HCT116 (cell line): Measurements from ENCODE around the gene CACNA2D2. TPM values are rescaled to one million over a fixed set of nuclear protein-coding genes. Genes with fewer than 3 reads are reported as not detected.

ENCODE experiments used
- ATAC-seq: fragments of 200-7000 bp; cut with Tn5 transposase; 2 replicates; pipeline ENCODE4 v1.9.1; 2020; ENCODE audit warnings: mild to moderate bottlenecking, moderate library complexity
- BruUV-seq: library from RNA; stranded (reverse); fragments of 400-500 nt; replicated peaks from 2 replicates; lab custom pipeline; 2021; lab: Mats Ljungman, UMichigan
- CTCF ChIA-PET: fragments of 300-600 bp; sonication (Branson Sonifier 250); formaldehyde crosslinking; loops from one replicate; lab custom pipeline; 2021; ENCODE audit warnings: antibody characterized with exemption; lab: Charles Lee
- POLR2A ChIA-PET: fragments of 300-600, 350-600 bp; sonication (Branson Sonifier 250); formaldehyde crosslinking; loops from one replicate; lab custom pipeline; 2021; ENCODE audit warnings: antibody characterized with exemption; lab: Charles Lee
- RAD21 ChIA-PET, 2 experiments: fragments of 300-600 bp; sonication (Branson Sonifier 250); formaldehyde crosslinking; loops; one replicate each; lab custom pipeline; 2023; ENCODE audit warnings: low total read pairs in 2 of 2; ENCODE audit not compliant: uncharacterized antibody in 2 of 2, unreplicated experiment in 2 of 2, low non-redundant PET in 1 of 2; lab: Charles Lee
- DNase-seq: peaks from one replicate; pipeline ENCODE4 v3.0.0-alpha.2; 2010; ENCODE audit warnings: low read depth, low spot score
- H2AFZ ChIP-seq: fragments of 200-600 bp; shearing (Covaris generic), sonication (generic); 2 replicates; pipeline ENCODE4 v1.6.1; 2017; ENCODE audit warnings: low read depth, mixed run types, mixed read lengths, antibody characterized with exemption, low read length; ENCODE audit not compliant: poor library complexity, severe bottlenecking
- H3K27ac ChIP-seq: 2 replicates; pipeline ENCODE4 v1.5.1; 2012; ENCODE audit warnings: low read depth, low read length
- H3K27me3 ChIP-seq: fragments of 200-600 bp; sonication (generic); 2 replicates; pipeline ENCODE4 v1.6.1; 2016; ENCODE audit warnings: mixed run types, low read length, mixed read lengths; ENCODE audit not compliant: insufficient read depth
- H3K36me3 ChIP-seq, 2 experiments: fragments of 200-500 bp in 1 of 2; fragments of 200-600 bp in 1 of 2; sonication (Bioruptor generic) in 1 of 2; sonication (generic) in 1 of 2; 2 replicates each; pipeline versions ENCODE4 v1.5.1 to v1.6.1; 2014 to 2016; ENCODE audit warnings: low read length in 2 of 2, inconsistent platforms in 1 of 2, mixed read lengths in 1 of 2, mixed run types in 1 of 2; ENCODE audit not compliant: insufficient read depth in 2 of 2, control insufficient read depth in 1 of 2
- H3K4me1 ChIP-seq, 2 experiments: fragments of 200-600 bp in 1 of 2; sonication (generic) in 1 of 2; 2 replicates each; pipeline versions ENCODE4 v1.5.1 to v1.6.1; 2012 to 2017; ENCODE audit warnings: low read length in 2 of 2, inconsistent platforms in 1 of 2, mild to moderate bottlenecking in 1 of 2, mixed read lengths in 1 of 2, mixed run types in 1 of 2, moderate library complexity in 1 of 2; ENCODE audit not compliant: insufficient read depth in 2 of 2, control insufficient read depth in 1 of 2
- H3K4me2 ChIP-seq: fragments of 200-600 bp; sonication (generic); 2 replicates; pipeline ENCODE4 v1.6.1; 2017; ENCODE audit warnings: mixed run types, low read length, mixed read lengths
- H3K4me3 ChIP-seq, 2 experiments: fragments of 200-600 bp in 1 of 2; sonication (generic) in 1 of 2; replicated peaks in 1 of 2; 2 replicates each; pipeline ENCODE4 v1.5.1; 2011 to 2016; ENCODE audit warnings: low read length in 2 of 2, control low read depth in 1 of 2, low read depth in 1 of 2, mild to moderate bottlenecking in 1 of 2, mixed read lengths in 1 of 2, mixed run types in 1 of 2
- H3K79me2 ChIP-seq: fragments of 200-600 bp; sonication (generic); 2 replicates; pipeline ENCODE4 v1.6.1; 2017; ENCODE audit warnings: mild to moderate bottlenecking, mixed run types, low read length, moderate library complexity, mixed read lengths; ENCODE audit not compliant: insufficient read depth
- H3K9ac ChIP-seq: fragments of 200-600 bp; sonication (generic); 2 replicates; pipeline ENCODE4 v1.6.1; 2016; ENCODE audit warnings: low read length, mixed read lengths
- H3K9me2 ChIP-seq: fragments of 200-600 bp; sonication (generic), shearing (Covaris generic); 2 replicates; pipeline ENCODE4 v1.6.1; 2017; ENCODE audit warnings: mixed run types, mild to moderate bottlenecking, moderate library complexity; ENCODE audit not compliant: insufficient read depth
- H3K9me3 ChIP-seq, 2 experiments: fragments of 200-500 bp in 1 of 2; fragments of 200-600 bp in 1 of 2; sonication (Bioruptor generic) in 1 of 2; sonication (generic) in 1 of 2; 2 replicates each; pipeline ENCODE4 v1.6.1; 2014 to 2017; ENCODE audit warnings: low read length in 2 of 2, mixed read lengths in 2 of 2, inconsistent platforms in 1 of 2, low read depth in 1 of 2, mild to moderate bottlenecking in 1 of 2, mixed run types in 1 of 2, moderate library complexity in 1 of 2; ENCODE audit not compliant: control insufficient read depth in 1 of 2, insufficient read depth in 1 of 2
- H4K20me1 ChIP-seq: fragments of 200-600 bp; sonication (generic), shearing (Covaris generic); 2 replicates; pipeline ENCODE4 v1.6.1; 2017; ENCODE audit warnings: mixed run types, mild to moderate bottlenecking, moderate library complexity; ENCODE audit not compliant: insufficient read depth
- ATF3 ChIP-seq: IDR thresholded peaks from 2 replicates; pipeline ENCODE4 v1.6.1; 2012
- CBX3 ChIP-seq: IDR thresholded peaks from 2 replicates; pipeline ENCODE4 v1.6.1; 2012; ENCODE audit warnings: low read depth
- CTCF ChIP-seq, 3 experiments: fragments of 200-600 bp in 1 of 3; sonication (generic) in 1 of 3; IDR thresholded peaks in 2 of 3; conservative IDR thresholded peaks in 1 of 3; 2 replicates each; pipeline ENCODE4 v1.5.1; 2012 to 2017; ENCODE audit warnings: low read depth in 2 of 3, low read length in 2 of 3, antibody characterized with exemption in 1 of 3, borderline replicate concordance in 1 of 3, control low read depth in 1 of 3, mild to moderate bottlenecking in 1 of 3, mixed read lengths in 1 of 3, mixed run types in 1 of 3, moderate library complexity in 1 of 3; ENCODE audit not compliant: insufficient read depth in 1 of 3
- ELF1 ChIP-seq: IDR thresholded peaks from 2 replicates; pipeline ENCODE4 v1.6.1; 2012; ENCODE audit warnings: low read depth, borderline replicate concordance
- EZH2phosphoT487 ChIP-seq: fragments of 200-600 bp; IDR thresholded peaks from 2 replicates; pipeline ENCODE4 v1.6.1; 2018; ENCODE audit warnings: antibody characterized with exemption, borderline replicate concordance
- JUND ChIP-seq: IDR thresholded peaks from 2 replicates; pipeline ENCODE4 v1.6.1; 2012
- MAX ChIP-seq: IDR thresholded peaks from 2 replicates; pipeline ENCODE4 v1.6.1; 2012
- POLR2AphosphoS5 ChIP-seq: IDR thresholded peaks from 2 replicates; pipeline ENCODE4 v1.6.1; 2011; ENCODE audit warnings: mild to moderate bottlenecking, low read depth, low read length, moderate library complexity
- RAD21 ChIP-seq: IDR thresholded peaks from 2 replicates; pipeline ENCODE4 v1.6.1; 2012; ENCODE audit warnings: low read depth, mild to moderate bottlenecking
- REST ChIP-seq: IDR thresholded peaks from 2 replicates; pipeline ENCODE4 v1.6.1; 2012; ENCODE audit warnings: low read depth
- SIN3A ChIP-seq: IDR thresholded peaks from 2 replicates; pipeline ENCODE4 v1.6.1; 2012; ENCODE audit warnings: low read depth
- SP1 ChIP-seq: IDR thresholded peaks from 2 replicates; pipeline ENCODE4 v1.6.1; 2012; ENCODE audit warnings: low read depth
- SRF ChIP-seq: IDR thresholded peaks from 2 replicates; pipeline ENCODE4 v1.6.1; 2012; ENCODE audit warnings: low read depth
- TCF7L2 ChIP-seq: IDR thresholded peaks from 2 replicates; pipeline ENCODE4 v1.7.0; 2011; ENCODE audit warnings: borderline replicate concordance, inconsistent platforms; ENCODE audit not compliant: insufficient read depth, insufficient read length; ENCODE audit errors: extremely low read depth
- YY1 ChIP-seq: IDR thresholded peaks from 2 replicates; pipeline ENCODE4 v1.6.1; 2011; ENCODE audit warnings: low read length, low read depth, moderate library complexity, mild to moderate bottlenecking; ENCODE audit not compliant: insufficient replicate concordance; ENCODE audit errors: extremely low read depth
- ZBTB33 ChIP-seq: IDR thresholded peaks from 2 replicates; pipeline ENCODE4 v1.6.1; 2011; ENCODE audit warnings: mild to moderate bottlenecking, low read length, moderate library complexity; ENCODE audit not compliant: insufficient replicate concordance; ENCODE audit errors: extremely low read depth
- ZNF274 ChIP-seq: fragments of 200-500 bp; sonication (Bioruptor generic); IDR thresholded peaks from 2 replicates; pipeline ENCODE4 v1.6.1; 2014; ENCODE audit warnings: mild to moderate bottlenecking, low read depth, low read length, inconsistent platforms
- intact Hi-C: fragments of 100-400 bp; cut with micrococcal nuclease; formaldehyde crosslinking; loops from 2 replicates; pipeline ENCODE4 v1.10.0; 2022
- total RNA-seq: library from RNA; stranded (reverse); gene quantifications from one replicate; pipeline ENCODE4 v1.2.1, GENCODE V29; 2021; ENCODE audit not compliant: unreplicated experiment

CACNA2D2 gene
- total RNA-seq, 1 experiment from 2014 or later, result 10.2 TPM

GRCh38 chr3:50506169-50506568, 2.7 kb upstream of the CACNA2D2 start:
- H3K9me2 ChIP-seq, result no peaks in the 10 kb centered on the region
- no peak overlapping the region for H3K27ac ChIP-seq
- ATAC-seq (no peak), DNase-seq (no peak)
- intact Hi-C loops, result no loop called here
- no peaks in the 10 kb centered on the region for H3K79me2 ChIP-seq
- H4K20me1 ChIP-seq, result no peaks in the 10 kb centered on the region
- H3K27me3 ChIP-seq, result peaks cover 5% of the 10 kb centered on the region; the same call in 1 of the 2 replicates
- H2AFZ ChIP-seq, result no peak overlapping the region
- no peak overlapping the region for H3K4me3 ChIP-seq
- peaks cover 6 to 14% of the 10 kb centered on the region in 2 experiments; a peak in 2 of 4 replicates for H3K4me1 ChIP-seq
- H3K9ac ChIP-seq, result no peak overlapping the region
- BruUV-seq, result no TSS peak
- ChIA-PET POLR2A (no interaction called here), RAD21 (no interaction called here), CTCF (no interaction called here)
- H3K9me3 ChIP-seq, result no peaks in the 10 kb centered on the region
- no peak for TF ChIP-seq ELF1
- no peak for TF ChIP-seq YY1
- no peak for TF ChIP-seq REST
- TF ChIP-seq CBX3, result no peak
- TF ChIP-seq MAX, result no peak
- TF ChIP-seq ZNF274, result no peak
- TF ChIP-seq TCF7L2, result no peak
- TF ChIP-seq SRF, result no peak
- TF ChIP-seq SP1, result no peak
- no peak for TF ChIP-seq POLR2AphosphoS5
- TF ChIP-seq CTCF (IDR thresholded peaks at IDR 0.05 in 2 of 3, conservative IDR thresholded peaks at IDR 0.05 in 1 of 3; ENCODE audit: borderline replicate concordance in 1 of 3, insufficient read depth in 1 of 3, low read depth in 2 of 3, low read length in 2 of 3), result no peak
- no peak for TF ChIP-seq EZH2phosphoT487
- no peak for TF ChIP-seq ZBTB33
- TF ChIP-seq ATF3, result no peak
- no peak for TF ChIP-seq SIN3A
- no peak for TF ChIP-seq RAD21
- TF ChIP-seq JUND, result no peak
- no peak overlapping the region for H3K4me2 ChIP-seq
- H3K36me3 ChIP-seq, result no peaks in the 10 kb centered on the region
